ENCODE measurements around the gene FAM149B1.
A peak's percentile ranks its signal among the peaks of the same experiment; 100 is the strongest.

Gene FAM149B1

DNA sequence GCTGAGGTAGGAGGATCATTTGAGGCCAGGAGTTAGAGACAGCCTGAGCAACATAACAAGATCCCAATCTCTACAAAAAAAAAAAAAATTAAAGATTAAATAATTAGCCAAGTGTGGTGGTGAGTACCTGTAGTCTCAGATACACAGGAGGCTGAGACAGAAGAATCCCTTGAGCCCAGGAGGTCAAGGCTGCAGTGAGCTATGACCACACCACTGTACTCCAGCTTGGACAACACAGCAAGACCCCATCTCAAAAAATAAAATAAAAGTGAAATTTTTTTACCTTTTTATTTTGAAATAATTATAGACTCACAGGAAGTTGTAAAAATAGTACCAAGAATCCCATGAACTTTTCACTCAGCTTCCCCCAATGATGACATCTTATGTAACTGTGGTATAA, 4.9 kb downstream of the FAM149B1 start:
- Histone ChIP-seq H2AFZ (ENCODE audit: low read length, unreplicated experiment) (no peak overlapping the region), H3K79me2 (ENCODE audit: control insufficient read depth, insufficient read depth, low read length, unreplicated experiment) (peaks cover 16% of the 10 kb centered on the region), H3K27me3 (ENCODE audit: insufficient read depth, low read length) (no peaks in the 10 kb centered on the region), H3K4me3 (ENCODE audit: low read depth, low read length) (no peak overlapping the region), H3K27ac (ENCODE audit: low read depth, low read length) (no peak overlapping the region), H3K36me3 (ENCODE audit: insufficient read depth, low read length) (peaks cover 4% of the 10 kb centered on the region; the same call in 1 of the 2 replicates), H3K4me1 (ENCODE audit: control insufficient read depth, insufficient read depth, low read length, unreplicated experiment) (peaks cover 3% of the 10 kb centered on the region)

DNA sequence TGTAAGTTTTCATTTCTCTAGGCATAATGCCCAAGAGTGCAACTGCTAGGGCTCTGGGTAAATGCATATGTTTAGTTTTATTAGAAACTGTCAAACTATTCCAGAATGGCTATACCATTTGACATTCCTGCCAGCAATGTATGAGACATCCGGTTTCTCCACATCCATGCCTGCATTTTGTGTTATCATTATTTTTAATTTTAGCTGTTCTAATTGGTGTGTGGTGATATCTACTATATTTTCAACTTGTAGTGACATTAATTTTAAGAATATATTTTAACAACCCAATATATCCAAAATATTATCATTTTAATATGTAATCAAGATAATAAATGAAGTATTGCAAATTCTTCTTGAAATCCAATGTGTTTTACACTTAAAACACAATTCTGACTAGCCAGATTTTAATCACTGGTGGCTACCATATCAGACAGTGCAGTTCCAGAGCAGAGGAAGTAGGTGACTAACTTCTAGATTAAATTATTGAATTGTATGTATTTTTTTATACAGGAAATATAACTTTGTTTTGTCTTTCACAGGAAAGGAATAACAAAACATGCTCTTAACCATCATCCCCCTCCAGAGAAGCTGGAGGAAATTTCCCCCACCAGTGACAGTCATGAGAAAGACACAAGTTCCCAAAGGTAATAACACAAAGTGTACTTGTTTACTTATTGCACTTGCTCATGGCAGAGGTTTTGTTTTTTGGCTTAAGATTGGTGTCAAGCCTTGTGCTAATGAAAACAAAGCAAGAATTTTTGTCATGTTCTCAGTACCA, 6.4 kb downstream of the FAM149B1 start:
- Histone ChIP-seq H3K4me3 (ENCODE audit: low read depth, low read length) (no peak overlapping the region), H3K36me3 (ENCODE audit: insufficient read depth, low read length) (peaks cover 4% of the 10 kb centered on the region; the same call in 1 of the 2 replicates), H2AFZ (ENCODE audit: low read length, unreplicated experiment) (no peak overlapping the region), H3K4me1 (ENCODE audit: control insufficient read depth, insufficient read depth, low read length, unreplicated experiment) (no peaks in the 10 kb centered on the region), H3K27me3 (ENCODE audit: insufficient read depth, low read length) (no peaks in the 10 kb centered on the region), H3K79me2 (ENCODE audit: control insufficient read depth, insufficient read depth, low read length, unreplicated experiment) (peaks cover 3% of the 10 kb centered on the region), H3K27ac (ENCODE audit: low read depth, low read length) (no peak overlapping the region)

DNA sequence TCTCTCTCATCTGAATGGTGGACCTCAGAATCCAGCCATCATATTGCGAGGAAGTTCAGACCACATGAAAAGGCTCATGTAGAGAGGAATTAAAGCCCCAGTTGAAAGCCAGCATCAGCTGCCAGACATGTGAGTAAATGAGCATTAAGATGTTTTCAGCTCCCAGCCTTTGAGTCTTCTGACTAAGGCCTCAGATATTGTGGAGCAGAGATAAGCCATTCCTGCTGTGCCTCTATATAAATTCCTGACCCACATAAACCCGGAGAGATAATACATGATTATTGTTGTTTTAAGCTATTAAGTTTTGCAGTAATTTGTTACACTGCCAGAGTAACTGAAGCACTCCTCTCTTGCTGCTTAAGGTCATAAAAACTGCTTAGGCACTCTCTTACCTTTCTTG, 14.6 kb downstream of the FAM149B1 start:
- Histone ChIP-seq H3K4me1 (ENCODE audit: control insufficient read depth, insufficient read depth, low read length, unreplicated experiment) (peaks cover 14% of the 10 kb centered on the region), H3K27me3 (ENCODE audit: insufficient read depth, low read length) (no peaks in the 10 kb centered on the region), H3K27ac (ENCODE audit: low read depth, low read length) (peak overlapping the region; percentile 17; the same call in 1 of the 2 replicates), H3K36me3 (ENCODE audit: insufficient read depth, low read length) (peaks cover 18% of the 10 kb centered on the region), H3K79me2 (ENCODE audit: control insufficient read depth, insufficient read depth, low read length, unreplicated experiment) (no peaks in the 10 kb centered on the region), H3K4me3 (ENCODE audit: low read depth, low read length) (no peak overlapping the region), H2AFZ (ENCODE audit: low read length, unreplicated experiment) (no peak overlapping the region)

- Histone ChIP-seq H2AFZ (ENCODE audit: low read length, unreplicated experiment) (no peak overlapping the region), H3K27me3 (ENCODE audit: insufficient read depth, low read length) (no peaks in the 10 kb centered on the region), H3K36me3 (ENCODE audit: insufficient read depth, low read length) (peaks cover 18% of the 10 kb centered on the region), H3K27ac (ENCODE audit: low read depth, low read length) (peak overlapping the region; percentile 43), H3K79me2 (ENCODE audit: control insufficient read depth, insufficient read depth, low read length, unreplicated experiment) (no peaks in the 10 kb centered on the region), H3K4me1 (ENCODE audit: control insufficient read depth, insufficient read depth, low read length, unreplicated experiment) (peaks cover 14% of the 10 kb centered on the region), H3K4me3 (ENCODE audit: low read depth, low read length) (no peak overlapping the region)
Observed at GRCh38 chr10:73183667-73184281, 15.9 kb downstream of the FAM149B1 start.

DNA sequence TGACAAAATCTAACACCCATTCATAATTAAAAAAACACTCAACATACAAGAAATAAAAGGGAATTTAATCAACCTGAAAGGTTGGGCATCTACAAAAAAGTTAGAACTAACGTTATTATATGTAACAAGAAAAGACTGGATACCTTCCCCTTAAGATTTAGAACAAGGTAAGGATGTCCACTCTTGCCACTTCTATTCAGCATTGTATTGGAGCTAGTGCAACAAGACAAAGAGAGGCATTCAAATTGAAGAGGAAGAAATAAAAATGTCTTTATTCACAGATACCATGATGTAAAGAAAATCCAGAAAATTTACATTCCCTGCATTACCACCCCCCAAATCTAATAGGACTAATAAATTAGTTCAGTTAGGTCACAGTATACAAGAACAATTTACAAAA, 18.3 kb downstream of the FAM149B1 start:
- Histone ChIP-seq H3K27me3 (ENCODE audit: insufficient read depth, low read length) (no peaks in the 10 kb centered on the region), H3K4me1 (ENCODE audit: control insufficient read depth, insufficient read depth, low read length, unreplicated experiment) (peaks cover 14% of the 10 kb centered on the region), H3K79me2 (ENCODE audit: control insufficient read depth, insufficient read depth, low read length, unreplicated experiment) (no peaks in the 10 kb centered on the region), H2AFZ (ENCODE audit: low read length, unreplicated experiment) (no peak overlapping the region), H3K4me3 (ENCODE audit: low read depth, low read length) (no peak overlapping the region), H3K27ac (ENCODE audit: low read depth, low read length) (no peak overlapping the region), H3K36me3 (ENCODE audit: insufficient read depth, low read length) (peaks cover 10% of the 10 kb centered on the region)

DNA sequence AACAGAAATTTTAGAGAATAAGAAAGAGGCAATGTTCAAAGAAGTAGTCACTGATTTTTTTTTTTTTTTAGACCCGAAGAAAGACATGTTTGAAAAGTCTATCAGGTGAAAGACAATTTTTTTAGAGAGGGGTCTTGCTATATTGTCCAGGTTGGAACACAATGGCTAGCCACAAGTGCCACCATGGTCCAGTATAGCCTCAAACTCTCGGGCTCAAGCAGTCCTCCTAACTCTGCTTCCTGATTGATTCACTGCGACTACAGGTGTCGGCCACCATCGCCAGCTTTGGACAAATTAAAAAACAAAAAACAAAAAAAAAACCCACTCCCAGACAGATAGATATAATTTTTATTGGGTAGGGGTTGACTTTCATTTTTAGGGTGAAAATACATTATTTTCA, 22.3 kb downstream of the FAM149B1 start:
- Histone ChIP-seq H3K79me2 (ENCODE audit: control insufficient read depth, insufficient read depth, low read length, unreplicated experiment) (no peaks in the 10 kb centered on the region), H3K4me3 (ENCODE audit: low read depth, low read length) (no peak overlapping the region), H3K27ac (ENCODE audit: low read depth, low read length) (no peak overlapping the region), H3K36me3 (ENCODE audit: insufficient read depth, low read length) (peaks cover 8% of the 10 kb centered on the region), H3K27me3 (ENCODE audit: insufficient read depth, low read length) (no peaks in the 10 kb centered on the region), H3K4me1 (ENCODE audit: control insufficient read depth, insufficient read depth, low read length, unreplicated experiment) (no peaks in the 10 kb centered on the region), H2AFZ (ENCODE audit: low read length, unreplicated experiment) (no peak overlapping the region)

GRCh38 chr10:73205081-73205480, 37.2 kb downstream of the FAM149B1 start:
- H3K4me3 ChIP-seq (ENCODE audit: low read depth, low read length) = no peak overlapping the region
- peaks cover 3% of the 10 kb centered on the region for H3K4me1 ChIP-seq (ENCODE audit: control insufficient read depth, insufficient read depth, low read length, unreplicated experiment)
- no peaks in the 10 kb centered on the region for H3K79me2 ChIP-seq (ENCODE audit: control insufficient read depth, insufficient read depth, low read length, unreplicated experiment)
- no peak overlapping the region for H3K27ac ChIP-seq (ENCODE audit: low read depth, low read length)
- H2AFZ ChIP-seq (ENCODE audit: low read length, unreplicated experiment) = no peak overlapping the region
- peaks cover 4% of the 10 kb centered on the region; the same call in 1 of the 2 replicates for H3K36me3 ChIP-seq (ENCODE audit: insufficient read depth, low read length)
- no peaks in the 10 kb centered on the region for H3K27me3 ChIP-seq (ENCODE audit: insufficient read depth, low read length)

- Histone ChIP-seq H3K4me3 (ENCODE audit: low read depth, low read length) (no peak overlapping the region), H3K27me3 (ENCODE audit: insufficient read depth, low read length) (no peaks in the 10 kb centered on the region), H3K36me3 (ENCODE audit: insufficient read depth, low read length) (peaks cover 3% of the 10 kb centered on the region; the same call in 1 of the 2 replicates), H3K79me2 (ENCODE audit: control insufficient read depth, insufficient read depth, low read length, unreplicated experiment) (no peaks in the 10 kb centered on the region), H3K27ac (ENCODE audit: low read depth, low read length) (no peak overlapping the region), H3K4me1 (ENCODE audit: control insufficient read depth, insufficient read depth, low read length, unreplicated experiment) (peaks cover 3% of the 10 kb centered on the region), H2AFZ (ENCODE audit: low read length, unreplicated experiment) (no peak overlapping the region)
Observed at GRCh38 chr10:73205890-73206289, 38.0 kb downstream of the FAM149B1 start.

DNA sequence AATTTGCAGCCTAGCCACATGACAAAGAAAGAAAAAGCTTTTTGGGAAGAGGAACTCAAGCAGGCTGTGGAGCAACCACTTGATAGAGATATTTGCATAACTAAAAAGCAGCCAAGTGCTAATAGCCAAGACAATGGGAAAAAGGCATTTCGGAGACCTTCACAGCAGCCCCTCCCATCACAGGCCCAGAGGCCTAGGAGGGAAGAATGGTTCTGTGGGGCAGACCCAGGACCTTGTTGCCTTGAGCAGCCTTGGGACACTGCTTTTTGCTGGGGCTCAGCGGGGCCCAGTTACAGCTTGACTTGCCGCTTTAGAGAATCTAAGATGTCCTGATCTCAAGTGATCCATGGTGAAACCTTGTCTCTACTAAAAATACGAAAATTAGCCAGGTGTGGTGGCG, 38.5 kb downstream of the FAM149B1 start:
- no peaks in the 10 kb centered on the region for H3K27me3 ChIP-seq (ENCODE audit: insufficient read depth, low read length)

DNA sequence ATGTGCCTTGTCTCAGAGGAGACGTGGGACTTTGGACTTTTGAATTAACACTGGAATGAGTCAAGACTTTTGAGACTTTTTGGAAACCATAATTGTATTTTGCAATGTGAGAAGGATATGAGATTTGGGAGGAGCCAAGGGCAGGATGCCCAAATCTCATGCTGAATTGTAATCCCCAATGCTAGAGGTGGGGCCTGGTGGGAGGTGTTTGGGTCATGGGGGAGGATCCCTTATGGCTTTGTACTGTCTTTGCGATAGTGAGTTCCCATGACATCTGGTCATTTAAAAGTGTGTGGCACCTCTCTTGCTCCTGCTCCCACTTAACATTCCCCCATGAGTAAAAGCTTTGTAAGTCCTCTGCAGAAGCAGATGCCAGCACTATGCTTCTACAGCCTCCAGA, 40.0 kb downstream of the FAM149B1 start:
- H3K4me3 ChIP-seq (ENCODE audit: low read depth, low read length) = no peak overlapping the region
- no peaks in the 10 kb centered on the region for H3K79me2 ChIP-seq (ENCODE audit: control insufficient read depth, insufficient read depth, low read length, unreplicated experiment)
- H3K4me1 ChIP-seq (ENCODE audit: control insufficient read depth, insufficient read depth, low read length, unreplicated experiment) = peaks cover 3% of the 10 kb centered on the region
- no peak overlapping the region for H3K27ac ChIP-seq (ENCODE audit: low read depth, low read length)
- no peak overlapping the region for H2AFZ ChIP-seq (ENCODE audit: low read length, unreplicated experiment)
- no peaks in the 10 kb centered on the region for H3K27me3 ChIP-seq (ENCODE audit: insufficient read depth, low read length)
- no peaks in the 10 kb centered on the region for H3K36me3 ChIP-seq (ENCODE audit: insufficient read depth, low read length)

More for the DNA sequence above, 38.5 kb downstream of the FAM149B1 start:
- H3K4me3 ChIP-seq (ENCODE audit: low read depth, low read length) = no peak overlapping the region
- H3K4me1 ChIP-seq (ENCODE audit: control insufficient read depth, insufficient read depth, low read length, unreplicated experiment) = peaks cover 3% of the 10 kb centered on the region
- H2AFZ ChIP-seq (ENCODE audit: low read length, unreplicated experiment) = no peak overlapping the region
- H3K79me2 ChIP-seq (ENCODE audit: control insufficient read depth, insufficient read depth, low read length, unreplicated experiment) = no peaks in the 10 kb centered on the region
- no peak overlapping the region for H3K27ac ChIP-seq (ENCODE audit: low read depth, low read length)
- no peaks in the 10 kb centered on the region for H3K36me3 ChIP-seq (ENCODE audit: insufficient read depth, low read length)

GRCh38 chr10:73209705-73210104, 41.8 kb downstream of the FAM149B1 start:
- H3K36me3 ChIP-seq (ENCODE audit: insufficient read depth, low read length) = no peaks in the 10 kb centered on the region
- H3K27ac ChIP-seq (ENCODE audit: low read depth, low read length) = no peak overlapping the region
- H3K4me3 ChIP-seq (ENCODE audit: low read depth, low read length) = no peak overlapping the region
- no peak overlapping the region for H2AFZ ChIP-seq (ENCODE audit: low read length, unreplicated experiment)
- H3K27me3 ChIP-seq (ENCODE audit: insufficient read depth, low read length) = no peaks in the 10 kb centered on the region
- no peaks in the 10 kb centered on the region for H3K4me1 ChIP-seq (ENCODE audit: control insufficient read depth, insufficient read depth, low read length, unreplicated experiment)
- no peaks in the 10 kb centered on the region for H3K79me2 ChIP-seq (ENCODE audit: control insufficient read depth, insufficient read depth, low read length, unreplicated experiment)
